CD8-positive, alpha-beta memory T cell (primary cell): Measurements from ENCODE around the gene DLAT. TPM values are rescaled to one million over a fixed set of nuclear protein-coding genes. Genes with fewer than 3 reads are reported as not detected.
A peak's percentile ranks its signal among the peaks of the same experiment; 100 is the strongest.
"Not testable (repeated sequence)": the region's sequence is repeated elsewhere in the genome, so short reads cannot be mapped to it uniquely, and the experiment has no call there.

Experiments
- CTCF ChIA-PET: fragments of 350-600 bp; sonication (Branson Sonifier 250); formaldehyde crosslinking; loops from one replicate; lab custom pipeline; 2021; ENCODE audit warnings: antibody characterized with exemption; lab: Charles Lee
- POLR2A ChIA-PET: fragments of 350-600 bp; sonication (Branson Sonifier 250); formaldehyde crosslinking; loops from one replicate; lab custom pipeline; 2021; ENCODE audit warnings: antibody characterized with exemption; lab: Charles Lee
- DNase-seq, 5 donors: peaks; one replicate each; pipeline versions ENCODE4 v3.0.0 to v3.0.0-alpha.2; 2020 to 2022; ENCODE audit warnings: mixed read lengths in 1 of 5
- H3K27ac ChIP-seq: one replicate; pipeline ENCODE4 v1.7.0; 2013; ENCODE audit warnings: low read depth, mild to moderate bottlenecking, low read length, moderate library complexity
- H3K27me3 ChIP-seq: 2 replicates; pipeline ENCODE4 v1.7.0; 2013; ENCODE audit warnings: low read length, mild to moderate bottlenecking; ENCODE audit not compliant: insufficient read depth, poor library complexity, severe bottlenecking
- H3K36me3 ChIP-seq: 2 replicates; pipeline ENCODE4 v1.7.0; 2013; ENCODE audit warnings: mild to moderate bottlenecking, low read length, moderate library complexity; ENCODE audit not compliant: insufficient read depth
- H3K4me1 ChIP-seq: 2 replicates; pipeline ENCODE4 v1.7.0; 2013; ENCODE audit warnings: mild to moderate bottlenecking, low read length, moderate library complexity; ENCODE audit not compliant: insufficient read depth
- H3K4me3 ChIP-seq: 2 replicates; pipeline ENCODE4 v1.7.0; 2013; ENCODE audit warnings: mild to moderate bottlenecking, low read length
- H3K9me3 ChIP-seq: 2 replicates; pipeline ENCODE4 v1.7.0; 2013; ENCODE audit warnings: mild to moderate bottlenecking, low read length
- H3K27ac Mint-ChIP-seq, 8 donors: one replicate each; pipeline ENCODE4 v1.8.0; 2020 to 2021; ENCODE audit warnings: mixed read lengths in 8 of 8, mild to moderate bottlenecking in 6 of 8, inconsistent platforms in 3 of 8, moderate library complexity in 3 of 8
- H3K27me3 Mint-ChIP-seq, 2 donors: one replicate each; pipeline ENCODE4 v1.8.0; 2020 to 2021; ENCODE audit warnings: mixed read lengths in 2 of 2, mild to moderate bottlenecking in 1 of 2, moderate library complexity in 1 of 2
- H3K36me3 Mint-ChIP-seq, 3 donors: one replicate each; pipeline ENCODE4 v1.8.0; 2020 to 2021; ENCODE audit warnings: mixed read lengths in 3 of 3, inconsistent platforms in 1 of 3, mild to moderate bottlenecking in 1 of 3
- H3K4me1 Mint-ChIP-seq, 3 donors: one replicate each; pipeline ENCODE4 v1.8.0; 2020 to 2021; ENCODE audit warnings: mixed read lengths in 3 of 3, inconsistent platforms in 1 of 3, mild to moderate bottlenecking in 1 of 3
- H3K4me3 Mint-ChIP-seq, 7 donors: one replicate each; pipeline ENCODE4 v1.8.0; 2020 to 2021; ENCODE audit warnings: mixed read lengths in 7 of 7, mild to moderate bottlenecking in 6 of 7, moderate library complexity in 4 of 7, inconsistent platforms in 2 of 7
- H3K9me3 Mint-ChIP-seq, 5 donors: one replicate each; pipeline ENCODE4 v1.8.0; 2020 to 2022; ENCODE audit warnings: mixed read lengths in 5 of 5, mild to moderate bottlenecking in 3 of 5, moderate library complexity in 2 of 5, inconsistent platforms in 1 of 5
- polyA plus RNA-seq: library from polyadenylated mRNA; unstranded; fragments of 300-500 nt; fragmentation: Illumina TruSeq; gene quantifications from one replicate; pipeline ENCODE4 v1.2.3, GENCODE V29; 2021
- total RNA-seq, 2 experiments: library from RNA; stranded (reverse); gene quantifications; one replicate each; pipeline ENCODE4 v1.2.3, GENCODE V29; 2021

The DLAT gene
- total and polyA plus RNA-seq, 3 experiments from 2014 or later = 22.1 to 62.2 (median 61.1) TPM

DNA sequence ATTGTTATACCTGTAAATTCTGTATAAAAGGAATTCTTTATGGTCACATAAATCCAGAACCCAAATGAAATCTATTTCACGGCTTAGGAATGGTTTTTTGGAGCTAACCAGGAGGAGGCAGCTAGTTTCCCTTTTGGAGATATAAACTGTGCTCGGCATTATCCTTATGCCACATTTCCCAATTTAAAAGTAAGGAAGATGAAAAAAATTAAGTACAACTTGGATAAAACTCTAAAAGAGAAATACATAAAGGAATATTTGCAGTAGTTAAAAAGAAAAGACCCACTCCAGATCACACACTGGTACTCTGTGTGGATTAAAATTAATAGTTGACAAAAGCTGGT lies 17.7 kb downstream of the DLAT start:
- DNase-seq = no peak
- Histone ChIP-seq H3K36me3 (peaks cover 18% of the 10 kb centered on the region), H3K4me3 (no peak overlapping the region), H3K27me3 (no peaks in the 10 kb centered on the region), H3K9me3 (no peaks in the 10 kb centered on the region), H3K4me1 (no peaks in the 10 kb centered on the region), H3K27ac (no peak overlapping the region)
- Mint-ChIP-seq H3K36me3 (peaks cover 20 to 84% (median 26%) of the 10 kb centered on the region in 3 donors), H3K27me3 (no peaks in the 10 kb centered on the region), H3K4me3 (no peak overlapping the region), H3K4me1 (peaks cover 10 to 17% (median 15%) of the 10 kb centered on the region in 3 donors), H3K9me3 (no peaks in the 10 kb centered on the region), H3K27ac (peak overlapping the region in 2 of 8 donors; percentile 6 to 12)
- ChIA-PET CTCF (no interaction called here), POLR2A (no interaction called here)

- H3K9me3 Mint-ChIP-seq = no peaks in the 10 kb centered on the region
- DNase-seq = no peak
- H3K27me3 Mint-ChIP-seq = no peaks in the 10 kb centered on the region
- Histone ChIP-seq H3K4me1 (no peaks in the 10 kb centered on the region), H3K27me3 (no peaks in the 10 kb centered on the region), H3K4me3 (no peak overlapping the region), H3K36me3 (peaks cover 13% of the 10 kb centered on the region), H3K27ac (no peak overlapping the region), H3K9me3 (no peaks in the 10 kb centered on the region)
- no peak overlapping the region for H3K27ac Mint-ChIP-seq
- ChIA-PET POLR2A (no interaction called here), CTCF (no interaction called here)
- H3K4me1 Mint-ChIP-seq = peaks cover 16 to 28% (median 22%) of the 10 kb centered on the region in 3 donors
- no peak overlapping the region for H3K4me3 Mint-ChIP-seq
- peaks cover 20 to 86% (median 31%) of the 10 kb centered on the region in 3 donors for H3K36me3 Mint-ChIP-seq
Observed at GRCh38 chr11:112044961-112045360, 19.8 kb downstream of the DLAT start.

- H3K4me1 Mint-ChIP-seq = peaks cover 14 to 25% (median 18%) of the 10 kb centered on the region in 3 donors
- H3K27me3 ChIP-seq, POLR2A ChIA-PET, H3K4me3 Mint-ChIP-seq, H3K27me3 Mint-ChIP-seq, H3K4me1 ChIP-seq, CTCF ChIA-PET, DNase-seq, H3K4me3 ChIP-seq, H3K9me3 ChIP-seq, H3K27ac ChIP-seq, H3K9me3 Mint-ChIP-seq: not testable (repeated sequence)
- peaks cover 30 to 87% (median 38%) of the 10 kb centered on the region in 3 donors for H3K36me3 Mint-ChIP-seq
- H3K27ac Mint-ChIP-seq = peak overlapping the region in 1 of 8 donors; percentile 39
- peaks cover 16% of the 10 kb centered on the region for H3K36me3 ChIP-seq
Observed at GRCh38 chr11:112046647-112047046, 21.4 kb downstream of the DLAT start.

DNA sequence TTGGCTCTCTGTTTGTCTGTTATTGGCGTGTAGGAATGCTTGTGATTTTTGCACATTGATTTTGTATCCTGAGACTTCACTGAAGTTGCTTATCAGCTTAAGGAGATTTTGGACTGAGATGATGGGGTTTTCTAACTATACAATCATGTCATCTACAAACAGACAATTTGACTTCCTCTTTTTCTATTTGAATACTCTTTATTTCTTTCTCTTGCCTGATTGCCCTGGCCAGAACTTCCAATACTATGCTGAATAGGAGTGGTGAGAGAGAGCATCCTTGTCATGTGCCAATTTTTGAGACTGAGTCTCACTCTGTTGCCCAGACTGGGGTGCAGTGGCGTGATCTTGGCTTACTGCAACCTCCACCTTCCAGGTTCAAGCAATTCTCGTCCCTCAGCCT lies 23.0 kb downstream of the DLAT start:
- CTCF ChIA-PET, H3K27me3 Mint-ChIP-seq, H3K4me1 ChIP-seq, H3K27ac ChIP-seq, H3K27me3 ChIP-seq, DNase-seq, H3K4me3 ChIP-seq, H3K9me3 ChIP-seq, H3K9me3 Mint-ChIP-seq, H3K4me3 Mint-ChIP-seq: not testable (repeated sequence)
- Mint-ChIP-seq H3K36me3 (peaks cover 30 to 84% (median 49%) of the 10 kb centered on the region in 3 donors), H3K27ac (peak overlapping the region in 2 of 8 donors; percentile 25 to 47), H3K4me1 (peaks cover 11 to 19% (median 13%) of the 10 kb centered on the region in 3 donors)
- peaks cover 22% of the 10 kb centered on the region for H3K36me3 ChIP-seq
- POLR2A ChIA-PET = interaction anchor here (0.6 kb wide), 1 partner anchor 22 kb away, joined by 4 read pairs; no protein-coding TSS in a partner anchor

DNA sequence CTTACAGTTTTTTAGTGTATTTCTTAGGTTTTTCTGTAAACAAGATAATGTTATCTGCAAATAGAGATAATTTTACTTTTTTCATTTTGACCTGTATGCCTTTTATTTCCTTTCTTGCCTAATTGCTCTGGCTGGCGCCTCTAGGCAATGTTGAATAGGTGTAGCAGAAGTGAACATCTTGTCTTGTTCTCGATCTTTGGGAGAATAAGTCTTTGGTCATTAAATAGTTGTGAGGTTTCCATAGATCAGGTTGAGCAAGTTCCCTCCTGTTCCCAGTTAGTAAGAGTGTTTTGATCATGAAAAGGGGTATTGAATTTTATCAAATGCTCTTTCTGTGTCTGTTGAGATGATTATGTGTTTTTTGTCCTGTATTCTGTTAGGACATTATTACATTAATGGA lies 24.6 kb downstream of the DLAT start:
- H3K27ac ChIP-seq = no peak overlapping the region

GRCh38 chr11:112050721-112051120 lies 25.5 kb downstream of the DLAT start:
- H3K4me1 ChIP-seq = no peaks in the 10 kb centered on the region
- ChIA-PET CTCF (no interaction called here), POLR2A (no interaction called here)
- H3K4me3 ChIP-seq = no peak overlapping the region
- Mint-ChIP-seq H3K4me1 (peaks cover 11 to 19% (median 13%) of the 10 kb centered on the region in 3 donors), H3K27ac (no peak overlapping the region), H3K27me3 (no peaks in the 10 kb centered on the region), H3K9me3 (no peaks in the 10 kb centered on the region), H3K36me3 (peaks cover 30 to 81% (median 50%) of the 10 kb centered on the region in 3 donors), H3K4me3 (no peak overlapping the region)
- H3K27ac ChIP-seq = no peak overlapping the region
- peaks cover 15% of the 10 kb centered on the region for H3K36me3 ChIP-seq
- no peaks in the 10 kb centered on the region for H3K27me3 ChIP-seq
- DNase-seq = no peak
- H3K9me3 ChIP-seq = no peaks in the 10 kb centered on the region

More for the DNA sequence above, 24.6 kb downstream of the DLAT start:
- no peak for DNase-seq
- Histone ChIP-seq H3K9me3 (no peaks in the 10 kb centered on the region), H3K4me3 (no peak overlapping the region), H3K36me3 (peaks cover 20% of the 10 kb centered on the region), H3K4me1 (no peaks in the 10 kb centered on the region), H3K27me3 (no peaks in the 10 kb centered on the region)
- POLR2A ChIA-PET = no interaction called here
- Mint-ChIP-seq H3K36me3 (peaks cover 30 to 85% (median 48%) of the 10 kb centered on the region in 3 donors), H3K27me3 (no peaks in the 10 kb centered on the region), H3K27ac (peak overlapping the region in 1 of 8 donors; percentile 37), H3K4me3 (no peak overlapping the region), H3K4me1 (peaks cover 11 to 19% (median 13%) of the 10 kb centered on the region in 3 donors), H3K9me3 (no peaks in the 10 kb centered on the region)
- CTCF ChIA-PET = no interaction called here

DNA sequence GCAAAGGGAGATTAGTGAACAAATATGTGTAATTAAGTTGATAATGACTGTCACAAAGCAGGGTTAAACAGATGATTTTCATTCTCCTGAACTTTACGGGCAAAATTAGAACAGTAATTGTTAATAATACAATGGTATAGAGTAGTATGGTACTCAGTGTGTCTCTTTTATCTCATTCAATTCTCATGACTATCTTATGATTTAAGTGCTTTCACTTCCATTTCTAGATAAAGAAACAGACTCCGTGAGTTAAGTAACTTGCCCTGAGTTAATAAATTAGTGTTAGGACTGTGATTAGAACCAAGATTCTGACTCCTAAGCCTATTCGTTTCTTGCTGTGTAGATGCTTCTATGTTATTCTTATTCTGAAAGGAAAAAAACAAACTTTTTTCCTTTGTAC lies 26.6 kb downstream of the DLAT start:
- Mint-ChIP-seq H3K27me3 (no peaks in the 10 kb centered on the region), H3K4me1 (peaks cover 9 to 18% (median 13%) of the 10 kb centered on the region in 3 donors), H3K27ac (peak overlapping the region in 1 of 8 donors; percentile 55), H3K4me3 (no peak overlapping the region), H3K36me3 (peaks cover 30 to 79% (median 49%) of the 10 kb centered on the region in 3 donors), H3K9me3 (no peaks in the 10 kb centered on the region)
- no peak for DNase-seq
- ChIA-PET CTCF (no interaction called here), POLR2A (interaction anchor here (0.6 kb wide), 1 partner anchor 416 kb away, joined by 3 read pairs; no protein-coding TSS in a partner anchor)
- H3K4me3 ChIP-seq = no peak overlapping the region
- no peaks in the 10 kb centered on the region for H3K27me3 ChIP-seq
- H3K9me3 ChIP-seq = no peaks in the 10 kb centered on the region
- no peaks in the 10 kb centered on the region for H3K4me1 ChIP-seq
- peaks cover 15% of the 10 kb centered on the region for H3K36me3 ChIP-seq
- no peak overlapping the region for H3K27ac ChIP-seq

- Histone ChIP-seq H3K4me1 (no peaks in the 10 kb centered on the region), H3K36me3 (peaks cover 19% of the 10 kb centered on the region), H3K27me3 (no peaks in the 10 kb centered on the region), H3K9me3 (no peaks in the 10 kb centered on the region), H3K27ac (no peak overlapping the region), H3K4me3 (no peak overlapping the region)
- DNase-seq = no peak
- Mint-ChIP-seq H3K27ac (peak overlapping the region in 3 of 8 donors; percentile 21 to 46 (median 42)), H3K9me3 (no peaks in the 10 kb centered on the region), H3K27me3 (no peaks in the 10 kb centered on the region), H3K36me3 (peaks cover 2 to 77% (median 28%) of the 10 kb centered on the region in 3 donors), H3K4me1 (peaks cover 2 to 7% (median 5%) of the 10 kb centered on the region in 3 donors), H3K4me3 (no peak overlapping the region)
- ChIA-PET CTCF (no interaction called here), POLR2A (no interaction called here)
Observed at GRCh38 chr11:112057170-112057569, 32.0 kb downstream of the DLAT start.
